Measurements from ENCODE around the gene HMX3. TPM values are rescaled to one million over a fixed set of nuclear protein-coding genes. Genes with fewer than 3 reads are reported as not detected.

Gene HMX3
- not detected in 2 replicates for total RNA-seq

GRCh38 chr10:123135415-123136141, at the start of gene HMX3:
TSS of gene HMX3 (plus strand) at chr10:123135970. CDS start at chr10:123136051, 81 bp downstream.

GRCh38 chr10:123147635-123148413, 12.1 kb downstream of the HMX3 start, which contains the start of gene HMX2:
TSS of gene HMX2 (plus strand) at chr10:123148136. CDS start at chr10:123148379, 243 bp downstream.

GRCh38 chr10:123154092-123154710, 18.4 kb downstream of the HMX3 start, which contains the start of gene BUB3:
TSS of gene BUB3 (plus strand) at chr10:123154402. CDS start at chr10:123154918, 516 bp downstream.

Other genes with a start within 250 kb of the HMX3 start
- gene FAM24A, start 225.4 kb upstream of the HMX3 start, total RNA-seq = not detected in 2 replicates
- 8.2 and 10.5 TPM in 2 replicates for gene C10orf88, start 181.7 kb upstream of the HMX3 start, total RNA-seq
- gene PSTK, start 155.6 kb upstream of the HMX3 start, total RNA-seq = 4.6 and 5.2 TPM in 2 replicates
- 5.7 and 6.9 TPM in 2 replicates for gene IKZF5, start 127.2 kb upstream of the HMX3 start, total RNA-seq
- gene ACADSB, start 127.0 kb upstream of the HMX3 start, total RNA-seq = 3.3 and 5.3 TPM in 2 replicates
- not detected in 2 replicates for gene HMX2, start 12.2 kb downstream of the HMX3 start, total RNA-seq
- gene BUB3, start 18.4 kb downstream of the HMX3 start, total RNA-seq = 146 and 203 TPM in 2 replicates

Data from vein endothelial cell (primary cell).